ENCODE results near the gene ARHGAP6. TPM values are rescaled to one million over a fixed set of nuclear protein-coding genes. Genes with fewer than 3 reads are reported as not detected.

Gene ARHGAP6
- total and polyA plus RNA-seq, 3 experiments from 2014 or later = not detected

- Mint-ChIP-seq H3K4me1 (peaks cover 13 to 27% (median 15%) of the 10 kb centered on the region in 3 donors), H3K4me3 (no peak overlapping the region), H3K27me3 (no peaks in the 10 kb centered on the region), H3K36me3 (peaks cover 0 to 14% (median 0%) of the 10 kb centered on the region in 3 donors), H3K27ac (no peak overlapping the region), H3K9me3 (no peaks in the 10 kb centered on the region)
- H3K36me3 ChIP-seq (ENCODE audit: insufficient read depth, low read length) = no peaks in the 10 kb centered on the region
- H3K4me3 ChIP-seq (ENCODE audit: low read length) = no peak overlapping the region
- H3K27ac ChIP-seq (ENCODE audit: low read depth, low read length) = no peak overlapping the region
- CTCF ChIA-PET = no interaction called here
- POLR2A ChIA-PET = no interaction called here
- peaks cover 13% of the 10 kb centered on the region for H3K4me1 ChIP-seq (ENCODE audit: insufficient read depth, low read length)
- H3K9me3 ChIP-seq (ENCODE audit: low read length) = no peaks in the 10 kb centered on the region
- H3K27me3 ChIP-seq (ENCODE audit: insufficient read depth, low read length, poor library complexity, severe bottlenecking) = no peaks in the 10 kb centered on the region
- no peak for DNase-seq
Observed at GRCh38 chrX:11108253-11108941, 557.3 kb downstream of the ARHGAP6 start.

GRCh38 chrX:11105080-11105479 is 560.6 kb downstream of the ARHGAP6 start:
- Histone ChIP-seq H3K4me3 (ENCODE audit: low read length) (no peak overlapping the region), H3K36me3 (ENCODE audit: insufficient read depth, low read length) (no peaks in the 10 kb centered on the region), H3K27me3 (ENCODE audit: insufficient read depth, low read length, poor library complexity, severe bottlenecking) (no peaks in the 10 kb centered on the region), H3K27ac (ENCODE audit: low read depth, low read length) (no peak overlapping the region), H3K4me1 (ENCODE audit: insufficient read depth, low read length) (peaks cover under 1% of the 10 kb centered on the region), H3K9me3 (ENCODE audit: low read length) (no peaks in the 10 kb centered on the region)
- Mint-ChIP-seq H3K9me3 (no peaks in the 10 kb centered on the region), H3K36me3 (no peaks in the 10 kb centered on the region), H3K4me1 (no peaks in the 10 kb centered on the region), H3K27ac (no peak overlapping the region), H3K4me3 (no peak overlapping the region), H3K27me3 (peaks cover 0 to 2% of the 10 kb centered on the region in 2 donors)
- CTCF ChIA-PET = no interaction called here
- POLR2A ChIA-PET = no interaction called here
- DNase-seq = no peak

- ChIA-PET POLR2A (no interaction called here), CTCF (no interaction called here)
- Histone ChIP-seq H3K36me3 (ENCODE audit: insufficient read depth, low read length) (no peaks in the 10 kb centered on the region), H3K9me3 (ENCODE audit: low read length) (no peaks in the 10 kb centered on the region), H3K27me3 (ENCODE audit: insufficient read depth, low read length, poor library complexity, severe bottlenecking) (no peaks in the 10 kb centered on the region), H3K4me1 (ENCODE audit: insufficient read depth, low read length) (no peaks in the 10 kb centered on the region), H3K4me3 (ENCODE audit: low read length) (no peak overlapping the region), H3K27ac (ENCODE audit: low read depth, low read length) (no peak overlapping the region)
- Mint-ChIP-seq H3K9me3 (no peaks in the 10 kb centered on the region), H3K36me3 (no peaks in the 10 kb centered on the region), H3K27me3 (peaks cover 0 to 5% of the 10 kb centered on the region in 2 donors), H3K4me1 (no peaks in the 10 kb centered on the region), H3K4me3 (no peak overlapping the region), H3K27ac (no peak overlapping the region)
- DNase-seq = no peak
Observed at GRCh38 chrX:11103751-11104150, 562.0 kb downstream of the ARHGAP6 start.

GRCh38 chrX:11103006-11103405 is 562.7 kb downstream of the ARHGAP6 start:
- ChIA-PET POLR2A (no interaction called here), CTCF (no interaction called here)
- DNase-seq = no peak
- Mint-ChIP-seq H3K9me3 (no peaks in the 10 kb centered on the region), H3K4me1 (no peaks in the 10 kb centered on the region), H3K27me3 (peaks cover 0 to 7% of the 10 kb centered on the region in 2 donors), H3K27ac (no peak overlapping the region), H3K4me3 (no peak overlapping the region), H3K36me3 (no peaks in the 10 kb centered on the region)
- H3K9me3 ChIP-seq (ENCODE audit: low read length) = no peaks in the 10 kb centered on the region
- H3K4me3 ChIP-seq (ENCODE audit: low read length) = no peak overlapping the region
- H3K27me3 ChIP-seq (ENCODE audit: insufficient read depth, low read length, poor library complexity, severe bottlenecking) = no peaks in the 10 kb centered on the region
- no peaks in the 10 kb centered on the region for H3K36me3 ChIP-seq (ENCODE audit: insufficient read depth, low read length)
- no peak overlapping the region for H3K27ac ChIP-seq (ENCODE audit: low read depth, low read length)
- H3K4me1 ChIP-seq (ENCODE audit: insufficient read depth, low read length) = no peaks in the 10 kb centered on the region

GRCh38 chrX:11100281-11101035 is 565.3 kb downstream of the ARHGAP6 start:
- Histone ChIP-seq H3K36me3 (ENCODE audit: insufficient read depth, low read length) (no peaks in the 10 kb centered on the region), H3K27me3 (ENCODE audit: insufficient read depth, low read length, poor library complexity, severe bottlenecking) (no peaks in the 10 kb centered on the region), H3K27ac (ENCODE audit: low read depth, low read length) (no peak overlapping the region), H3K9me3 (ENCODE audit: low read length) (no peaks in the 10 kb centered on the region), H3K4me1 (ENCODE audit: insufficient read depth, low read length) (no peaks in the 10 kb centered on the region), H3K4me3 (ENCODE audit: low read length) (no peak overlapping the region)
- ChIA-PET POLR2A (no interaction called here), CTCF (no interaction called here)
- peaks cover 0 to 7% of the 10 kb centered on the region in 2 donors for H3K27me3 Mint-ChIP-seq
- H3K36me3 Mint-ChIP-seq = no peaks in the 10 kb centered on the region
- H3K9me3 Mint-ChIP-seq = no peaks in the 10 kb centered on the region
- DNase-seq = no peak
- no peak overlapping the region for H3K4me3 Mint-ChIP-seq
- H3K4me1 Mint-ChIP-seq = no peaks in the 10 kb centered on the region
- H3K27ac Mint-ChIP-seq = no peak overlapping the region

GRCh38 chrX:11099465-11099864 is 566.3 kb downstream of the ARHGAP6 start:
- H3K4me1 Mint-ChIP-seq = no peaks in the 10 kb centered on the region
- H3K36me3 Mint-ChIP-seq = no peaks in the 10 kb centered on the region
- Histone ChIP-seq H3K27me3 (ENCODE audit: insufficient read depth, low read length, poor library complexity, severe bottlenecking) (no peaks in the 10 kb centered on the region), H3K36me3 (ENCODE audit: insufficient read depth, low read length) (no peaks in the 10 kb centered on the region), H3K4me3 (ENCODE audit: low read length) (no peak overlapping the region), H3K4me1 (ENCODE audit: insufficient read depth, low read length) (no peaks in the 10 kb centered on the region), H3K9me3 (ENCODE audit: low read length) (no peaks in the 10 kb centered on the region), H3K27ac (ENCODE audit: low read depth, low read length) (no peak overlapping the region)
- peaks cover 0 to 7% of the 10 kb centered on the region in 2 donors for H3K27me3 Mint-ChIP-seq
- H3K9me3 Mint-ChIP-seq = no peaks in the 10 kb centered on the region
- no peak overlapping the region for H3K4me3 Mint-ChIP-seq
- no peak overlapping the region for H3K27ac Mint-ChIP-seq
- CTCF ChIA-PET = no interaction called here
- POLR2A ChIA-PET = no interaction called here
- no peak for DNase-seq

GRCh38 chrX:11097933-11098332 is 567.8 kb downstream of the ARHGAP6 start:
- Histone ChIP-seq H3K4me3 (ENCODE audit: low read length) (no peak overlapping the region), H3K9me3 (ENCODE audit: low read length) (no peaks in the 10 kb centered on the region), H3K27me3 (ENCODE audit: insufficient read depth, low read length, poor library complexity, severe bottlenecking) (no peaks in the 10 kb centered on the region), H3K27ac (ENCODE audit: low read depth, low read length) (no peak overlapping the region), H3K36me3 (ENCODE audit: insufficient read depth, low read length) (no peaks in the 10 kb centered on the region), H3K4me1 (ENCODE audit: insufficient read depth, low read length) (no peaks in the 10 kb centered on the region)
- CTCF ChIA-PET = no interaction called here
- H3K36me3 Mint-ChIP-seq = peaks cover 0 to 1% (median 0%) of the 10 kb centered on the region in 3 donors
- peaks cover 0 to 5% of the 10 kb centered on the region in 2 donors for H3K27me3 Mint-ChIP-seq
- POLR2A ChIA-PET = no interaction called here
- H3K9me3 Mint-ChIP-seq = no peaks in the 10 kb centered on the region
- no peak overlapping the region for H3K27ac Mint-ChIP-seq
- no peak overlapping the region for H3K4me3 Mint-ChIP-seq
- H3K4me1 Mint-ChIP-seq = no peaks in the 10 kb centered on the region
- DNase-seq = no peak

- Mint-ChIP-seq H3K4me1 (no peaks in the 10 kb centered on the region), H3K4me3 (no peak overlapping the region), H3K9me3 (peaks cover 9 to 20% (median 17%) of the 10 kb centered on the region in 5 donors), H3K27ac (no peak overlapping the region), H3K27me3 (peaks cover 0 to 2% of the 10 kb centered on the region in 2 donors), H3K36me3 (peaks cover 0 to 1% (median 0%) of the 10 kb centered on the region in 3 donors)
- no peaks in the 10 kb centered on the region for H3K27me3 ChIP-seq (ENCODE audit: insufficient read depth, low read length, poor library complexity, severe bottlenecking)
- no peaks in the 10 kb centered on the region for H3K9me3 ChIP-seq (ENCODE audit: low read length)
- POLR2A ChIA-PET = no interaction called here
- no peak for DNase-seq
- no peak overlapping the region for H3K27ac ChIP-seq (ENCODE audit: low read depth, low read length)
- H3K4me1 ChIP-seq (ENCODE audit: insufficient read depth, low read length) = no peaks in the 10 kb centered on the region
- CTCF ChIA-PET = no interaction called here
- no peak overlapping the region for H3K4me3 ChIP-seq (ENCODE audit: low read length)
- no peaks in the 10 kb centered on the region for H3K36me3 ChIP-seq (ENCODE audit: insufficient read depth, low read length)
Observed at GRCh38 chrX:11089802-11090201, 575.9 kb downstream of the ARHGAP6 start.

Measured in CD8-positive, alpha-beta memory T cell (primary cell).